HepG2 (cell line): Measurements from ENCODE around the gene FAM229B. TPM values are rescaled to one million over a fixed set of nuclear protein-coding genes. Genes with fewer than 3 reads are reported as not detected.

ENCODE experiments used
- HNF1A ChIP-seq, 2 experiments: sonication (generic) in 1 of 2; formaldehyde crosslinking in 1 of 2; IDR thresholded peaks; 2 replicates each; pipeline versions ENCODE4 v1.4.0 to v1.6.1; 2016 to 2020; ENCODE audit warnings: borderline replicate concordance in 1 of 2, low read depth in 1 of 2, mild to moderate bottlenecking in 1 of 2, missing genetic modification reagents in 1 of 2
- HOXD1 ChIP-seq: sonication (generic); formaldehyde crosslinking; IDR thresholded peaks from 2 replicates; pipeline ENCODE4 v1.5.0; 2020; ENCODE audit warnings: missing genetic modification reagents
- SPEN ChIP-seq: sonication (generic); formaldehyde crosslinking; IDR thresholded peaks from 2 replicates; pipeline ENCODE4 v1.5.1; 2020; ENCODE audit warnings: low read depth, mild to moderate bottlenecking, missing genetic modification reagents
- YEATS4 ChIP-seq: sonication (generic); formaldehyde crosslinking; IDR thresholded peaks from 2 replicates; pipeline ENCODE4 v1.4.0; 2020; ENCODE audit warnings: missing genetic modification reagents, borderline replicate concordance
- ZFP82 ChIP-seq: sonication (generic); formaldehyde crosslinking; IDR thresholded peaks from 2 replicates; pipeline ENCODE4 v1.5.1; 2020; ENCODE audit warnings: mild to moderate bottlenecking, missing genetic modification reagents, borderline replicate concordance
- ZNF10 ChIP-seq: sonication (generic); formaldehyde crosslinking; IDR thresholded peaks from 2 replicates; pipeline ENCODE4 v1.4.0; 2020; ENCODE audit warnings: mild to moderate bottlenecking, low read depth, missing genetic modification reagents, borderline replicate concordance
- ZNF335 ChIP-seq: sonication (generic); formaldehyde crosslinking; IDR thresholded peaks from 2 replicates; pipeline ENCODE4 v1.4.0; 2020; ENCODE audit warnings: missing genetic modification reagents
- ZNF547 ChIP-seq: sonication (generic); formaldehyde crosslinking; IDR thresholded peaks from 2 replicates; pipeline ENCODE4 v1.5.1; 2020; ENCODE audit warnings: mild to moderate bottlenecking, missing genetic modification reagents
- ZNF562 ChIP-seq: sonication (generic); formaldehyde crosslinking; IDR thresholded peaks from 2 replicates; pipeline ENCODE4 v1.8.0; 2022; ENCODE audit warnings: missing genetic modification reagents, borderline replicate concordance
- ZNF839 ChIP-seq: sonication (generic); formaldehyde crosslinking; IDR thresholded peaks from 2 replicates; pipeline ENCODE4 v1.4.0; 2020; ENCODE audit warnings: missing genetic modification reagents, mild to moderate bottlenecking, borderline replicate concordance
- polyA plus RNA-seq, 8 experiments: library from polyadenylated mRNA; depleted of rRNA in 3 of 8; stranded (reverse) in 7 of 8; unstranded in 1 of 8; fragments of >200 nt; fragmentation: Illumina TruSeq in 4 of 8; extraction: Trizol in 4 of 8; gene quantifications; 2 replicates each; pipeline versions ENCODE4 v1.2.1 to v1.2.3, GENCODE V29; 2011 to 2016; ENCODE audit warnings: low read depth in 4 of 8, missing spikeins in 1 of 8, mixed read lengths in 1 of 8; ENCODE audit not compliant: insufficient read depth in 1 of 8
- total RNA-seq, 5 experiments: library from RNA; depleted of rRNA; stranded (reverse); fragments of >200 nt; fragmentation: Illumina TruSeq; extraction: Trizol; gene quantifications; 2 replicates each; pipeline ENCODE4 v1.2.3, GENCODE V29; 2016; ENCODE audit warnings: low read depth in 1 of 5
- TF ChIP-seq, protein P1 (sequence below): sonication (generic); formaldehyde crosslinking; IDR thresholded peaks from 2 replicates; pipeline ENCODE4 v1.5.0; 2020; ENCODE audit warnings: mild to moderate bottlenecking, missing genetic modification reagents, borderline replicate concordance
- TF ChIP-seq, protein P2 (sequence below): fragments of 450-650 bp; IDR thresholded peaks from 2 replicates; pipeline ENCODE4 v1.6.1; 2017; ENCODE audit warnings: mild to moderate bottlenecking
- TF ChIP-seq, protein P3 (sequence below): sonication (generic); formaldehyde crosslinking; IDR thresholded peaks from 2 replicates; pipeline ENCODE4 v1.4.0; 2020; ENCODE audit warnings: missing genetic modification reagents

FAM229B gene
- total and polyA plus RNA-seq, 2 of the 13 experiments (the other 11 are each of a cell fraction or from before 2014, with no cell fraction given), result 11.3 to 19.5 TPM

DNA sequence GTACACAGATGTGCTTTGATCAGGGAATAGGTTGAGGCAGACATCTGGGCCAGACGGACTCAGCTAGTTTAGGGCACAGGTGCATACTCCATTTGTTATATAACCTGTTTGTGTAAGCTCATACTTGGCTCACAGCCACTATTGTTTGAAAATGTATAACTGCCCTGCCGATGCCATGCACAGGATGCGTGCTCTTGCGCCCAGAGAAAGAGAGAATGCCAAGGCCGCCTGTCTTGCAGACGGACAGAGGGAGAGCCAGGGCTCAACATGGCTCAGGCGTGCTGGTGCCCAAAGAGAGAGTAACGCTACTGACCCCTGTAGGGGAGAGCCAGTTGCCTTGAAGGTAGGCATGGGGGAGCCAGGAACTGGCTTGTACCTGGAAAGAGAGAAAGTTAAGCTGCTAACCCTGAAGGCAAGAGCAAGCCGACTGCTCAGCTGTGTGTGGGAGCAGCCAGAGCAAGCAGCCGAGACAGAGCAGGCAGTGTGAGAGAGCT, 57.7 kb downstream of the FAM229B start (continued):
- no peak for TF ChIP-seq HOXD1 (CRISPR knock-in tag)
- TF ChIP-seq, protein P1, sequence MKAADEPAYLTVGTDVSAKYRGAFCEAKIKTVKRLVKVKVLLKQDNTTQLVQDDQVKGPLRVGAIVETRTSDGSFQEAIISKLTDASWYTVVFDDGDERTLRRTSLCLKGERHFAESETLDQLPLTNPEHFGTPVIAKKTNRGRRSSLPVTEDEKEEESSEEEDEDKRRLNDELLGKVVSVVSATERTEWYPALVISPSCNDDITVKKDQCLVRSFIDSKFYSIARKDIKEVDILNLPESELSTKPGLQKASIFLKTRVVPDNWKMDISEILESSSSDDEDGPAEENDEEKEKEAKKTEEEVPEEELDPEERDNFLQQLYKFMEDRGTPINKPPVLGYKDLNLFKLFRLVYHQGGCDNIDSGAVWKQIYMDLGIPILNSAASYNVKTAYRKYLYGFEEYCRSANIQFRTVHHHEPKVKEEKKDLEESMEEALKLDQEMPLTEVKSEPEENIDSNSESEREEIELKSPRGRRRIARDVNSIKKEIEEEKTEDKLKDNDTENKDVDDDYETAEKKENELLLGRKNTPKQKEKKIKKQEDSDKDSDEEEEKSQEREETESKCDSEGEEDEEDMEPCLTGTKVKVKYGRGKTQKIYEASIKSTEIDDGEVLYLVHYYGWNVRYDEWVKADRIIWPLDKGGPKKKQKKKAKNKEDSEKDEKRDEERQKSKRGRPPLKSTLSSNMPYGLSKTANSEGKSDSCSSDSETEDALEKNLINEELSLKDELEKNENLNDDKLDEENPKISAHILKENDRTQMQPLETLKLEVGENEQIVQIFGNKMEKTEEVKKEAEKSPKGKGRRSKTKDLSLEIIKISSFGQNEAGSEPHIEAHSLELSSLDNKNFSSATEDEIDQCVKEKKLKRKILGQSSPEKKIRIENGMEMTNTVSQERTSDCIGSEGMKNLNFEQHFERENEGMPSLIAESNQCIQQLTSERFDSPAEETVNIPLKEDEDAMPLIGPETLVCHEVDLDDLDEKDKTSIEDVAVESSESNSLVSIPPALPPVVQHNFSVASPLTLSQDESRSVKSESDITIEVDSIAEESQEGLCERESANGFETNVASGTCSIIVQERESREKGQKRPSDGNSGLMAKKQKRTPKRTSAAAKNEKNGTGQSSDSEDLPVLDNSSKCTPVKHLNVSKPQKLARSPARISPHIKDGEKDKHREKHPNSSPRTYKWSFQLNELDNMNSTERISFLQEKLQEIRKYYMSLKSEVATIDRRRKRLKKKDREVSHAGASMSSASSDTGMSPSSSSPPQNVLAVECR (CRISPR knock-in tag), result no peak
- TF ChIP-seq, protein P2, sequence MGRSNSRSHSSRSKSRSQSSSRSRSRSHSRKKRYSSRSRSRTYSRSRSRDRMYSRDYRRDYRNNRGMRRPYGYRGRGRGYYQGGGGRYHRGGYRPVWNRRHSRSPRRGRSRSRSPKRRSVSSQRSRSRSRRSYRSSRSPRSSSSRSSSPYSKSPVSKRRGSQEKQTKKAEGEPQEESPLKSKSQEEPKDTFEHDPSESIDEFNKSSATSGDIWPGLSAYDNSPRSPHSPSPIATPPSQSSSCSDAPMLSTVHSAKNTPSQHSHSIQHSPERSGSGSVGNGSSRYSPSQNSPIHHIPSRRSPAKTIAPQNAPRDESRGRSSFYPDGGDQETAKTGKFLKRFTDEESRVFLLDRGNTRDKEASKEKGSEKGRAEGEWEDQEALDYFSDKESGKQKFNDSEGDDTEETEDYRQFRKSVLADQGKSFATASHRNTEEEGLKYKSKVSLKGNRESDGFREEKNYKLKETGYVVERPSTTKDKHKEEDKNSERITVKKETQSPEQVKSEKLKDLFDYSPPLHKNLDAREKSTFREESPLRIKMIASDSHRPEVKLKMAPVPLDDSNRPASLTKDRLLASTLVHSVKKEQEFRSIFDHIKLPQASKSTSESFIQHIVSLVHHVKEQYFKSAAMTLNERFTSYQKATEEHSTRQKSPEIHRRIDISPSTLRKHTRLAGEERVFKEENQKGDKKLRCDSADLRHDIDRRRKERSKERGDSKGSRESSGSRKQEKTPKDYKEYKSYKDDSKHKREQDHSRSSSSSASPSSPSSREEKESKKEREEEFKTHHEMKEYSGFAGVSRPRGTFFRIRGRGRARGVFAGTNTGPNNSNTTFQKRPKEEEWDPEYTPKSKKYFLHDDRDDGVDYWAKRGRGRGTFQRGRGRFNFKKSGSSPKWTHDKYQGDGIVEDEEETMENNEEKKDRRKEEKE, result no peak
- TF ChIP-seq ZNF562, result no peak
- no peak for TF ChIP-seq ZFP82 (CRISPR knock-in tag)
- no peak for TF ChIP-seq ZNF10 (CRISPR knock-in tag)
- TF ChIP-seq YEATS4 (CRISPR knock-in tag), result no peak
- no peak for TF ChIP-seq ZNF335 (CRISPR knock-in tag)
- no peak for TF ChIP-seq ZNF547 (CRISPR knock-in tag)
- TF ChIP-seq ZNF839 (CRISPR knock-in tag), result no peak
- TF ChIP-seq, protein P3, sequence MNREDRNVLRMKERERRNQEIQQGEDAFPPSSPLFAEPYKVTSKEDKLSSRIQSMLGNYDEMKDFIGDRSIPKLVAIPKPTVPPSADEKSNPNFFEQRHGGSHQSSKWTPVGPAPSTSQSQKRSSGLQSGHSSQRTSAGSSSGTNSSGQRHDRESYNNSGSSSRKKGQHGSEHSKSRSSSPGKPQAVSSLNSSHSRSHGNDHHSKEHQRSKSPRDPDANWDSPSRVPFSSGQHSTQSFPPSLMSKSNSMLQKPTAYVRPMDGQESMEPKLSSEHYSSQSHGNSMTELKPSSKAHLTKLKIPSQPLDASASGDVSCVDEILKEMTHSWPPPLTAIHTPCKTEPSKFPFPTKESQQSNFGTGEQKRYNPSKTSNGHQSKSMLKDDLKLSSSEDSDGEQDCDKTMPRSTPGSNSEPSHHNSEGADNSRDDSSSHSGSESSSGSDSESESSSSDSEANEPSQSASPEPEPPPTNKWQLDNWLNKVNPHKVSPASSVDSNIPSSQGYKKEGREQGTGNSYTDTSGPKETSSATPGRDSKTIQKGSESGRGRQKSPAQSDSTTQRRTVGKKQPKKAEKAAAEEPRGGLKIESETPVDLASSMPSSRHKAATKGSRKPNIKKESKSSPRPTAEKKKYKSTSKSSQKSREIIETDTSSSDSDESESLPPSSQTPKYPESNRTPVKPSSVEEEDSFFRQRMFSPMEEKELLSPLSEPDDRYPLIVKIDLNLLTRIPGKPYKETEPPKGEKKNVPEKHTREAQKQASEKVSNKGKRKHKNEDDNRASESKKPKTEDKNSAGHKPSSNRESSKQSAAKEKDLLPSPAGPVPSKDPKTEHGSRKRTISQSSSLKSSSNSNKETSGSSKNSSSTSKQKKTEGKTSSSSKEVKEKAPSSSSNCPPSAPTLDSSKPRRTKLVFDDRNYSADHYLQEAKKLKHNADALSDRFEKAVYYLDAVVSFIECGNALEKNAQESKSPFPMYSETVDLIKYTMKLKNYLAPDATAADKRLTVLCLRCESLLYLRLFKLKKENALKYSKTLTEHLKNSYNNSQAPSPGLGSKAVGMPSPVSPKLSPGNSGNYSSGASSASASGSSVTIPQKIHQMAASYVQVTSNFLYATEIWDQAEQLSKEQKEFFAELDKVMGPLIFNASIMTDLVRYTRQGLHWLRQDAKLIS (CRISPR knock-in tag), result no peak
- no peak for TF ChIP-seq HNF1A (IDR thresholded peaks at IDR 0.05; ENCODE audit: low read depth)
- TF ChIP-seq HNF1A (CRISPR knock-in tag; IDR thresholded peaks at IDR 0.05; ENCODE audit: borderline replicate concordance), result no peak
- peak; percentile 49; the same call in 1 of the 2 replicates for TF ChIP-seq SPEN (CRISPR knock-in tag)
